ENCODE results near the gene RABEPK.

GRCh38 chr9:125190361-125190801 is 10.0 kb upstream of the RABEPK start:
- TF ChIP-seq CTCF (IDR thresholded peaks at IDR 0.05; ENCODE audit: poor library complexity) (no peak), EZH2 (IDR thresholded peaks at IDR 0.05; ENCODE audit: borderline replicate concordance) (no peak)

Data from hepatocyte (in vitro differentiated cells).